Upper lobe of left lung (tissue), 4 donors: Measurements from ENCODE around the gene ITGB3.

Source experiments
- EP300 ChIP-seq, 4 donors: sonication (generic); formaldehyde crosslinking; IDR thresholded peaks; one replicate each; pipeline ENCODE4 v1.5.1; 2017; ENCODE audit warnings: antibody characterized with exemption in 4 of 4, control low read depth in 2 of 4
- POLR2AphosphoS5 ChIP-seq, 2 donors: sonication (generic); formaldehyde crosslinking; IDR thresholded peaks; one replicate each; pipeline ENCODE4 v1.5.1; 2017; ENCODE audit warnings: antibody characterized with exemption in 2 of 2
- TF ChIP-seq, protein P1 (sequence below), 6 experiments: fragments of 450-650 bp in 4 of 6; fragments of 200-600 bp in 2 of 6; sonication (generic) in 2 of 6; IDR thresholded peaks; one replicate each; pipeline ENCODE4 v1.5.1; 2016 to 2019; ENCODE audit warnings: antibody characterized with exemption in 6 of 6

GRCh38 chr17:47213540-47213939 is 40.1 kb upstream of the ITGB3 start:
- TF ChIP-seq, protein P1, sequence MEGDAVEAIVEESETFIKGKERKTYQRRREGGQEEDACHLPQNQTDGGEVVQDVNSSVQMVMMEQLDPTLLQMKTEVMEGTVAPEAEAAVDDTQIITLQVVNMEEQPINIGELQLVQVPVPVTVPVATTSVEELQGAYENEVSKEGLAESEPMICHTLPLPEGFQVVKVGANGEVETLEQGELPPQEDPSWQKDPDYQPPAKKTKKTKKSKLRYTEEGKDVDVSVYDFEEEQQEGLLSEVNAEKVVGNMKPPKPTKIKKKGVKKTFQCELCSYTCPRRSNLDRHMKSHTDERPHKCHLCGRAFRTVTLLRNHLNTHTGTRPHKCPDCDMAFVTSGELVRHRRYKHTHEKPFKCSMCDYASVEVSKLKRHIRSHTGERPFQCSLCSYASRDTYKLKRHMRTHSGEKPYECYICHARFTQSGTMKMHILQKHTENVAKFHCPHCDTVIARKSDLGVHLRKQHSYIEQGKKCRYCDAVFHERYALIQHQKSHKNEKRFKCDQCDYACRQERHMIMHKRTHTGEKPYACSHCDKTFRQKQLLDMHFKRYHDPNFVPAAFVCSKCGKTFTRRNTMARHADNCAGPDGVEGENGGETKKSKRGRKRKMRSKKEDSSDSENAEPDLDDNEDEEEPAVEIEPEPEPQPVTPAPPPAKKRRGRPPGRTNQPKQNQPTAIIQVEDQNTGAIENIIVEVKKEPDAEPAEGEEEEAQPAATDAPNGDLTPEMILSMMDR (IDR thresholded peaks at IDR 0.05), result no peak
- no peak for TF ChIP-seq POLR2AphosphoS5 (IDR thresholded peaks at IDR 0.05)
- no peak for TF ChIP-seq EP300 (IDR thresholded peaks at IDR 0.05)
